AG10803 (cell line): ENCODE measurements around the gene CEP55.
"Not testable (repeated sequence)": the region's sequence is repeated elsewhere in the genome, so short reads cannot be mapped to it uniquely, and the experiment has no call there.

ENCODE experiments used
- DNase-seq: peaks from one replicate; pipeline ENCODE4 v3.0.0; 2010; ENCODE audit warnings: low read depth
- H3K4me3 ChIP-seq: 2 replicates; pipeline ENCODE4 v1.5.1; 2011; ENCODE audit warnings: mild to moderate bottlenecking, low read length, control low read depth
- CTCF ChIP-seq: conservative IDR thresholded peaks from 2 replicates; pipeline ENCODE4 v1.5.1; 2011; ENCODE audit warnings: mild to moderate bottlenecking, low read length, control low read depth, inconsistent platforms

The CEP55 gene

GRCh38 chr10:93512565-93512964 lies 16.2 kb downstream of the CEP55 start:
- peak; percentile 29 for DNase-seq
- no peak for TF ChIP-seq CTCF
- no peak overlapping the region for H3K4me3 ChIP-seq

DNA sequence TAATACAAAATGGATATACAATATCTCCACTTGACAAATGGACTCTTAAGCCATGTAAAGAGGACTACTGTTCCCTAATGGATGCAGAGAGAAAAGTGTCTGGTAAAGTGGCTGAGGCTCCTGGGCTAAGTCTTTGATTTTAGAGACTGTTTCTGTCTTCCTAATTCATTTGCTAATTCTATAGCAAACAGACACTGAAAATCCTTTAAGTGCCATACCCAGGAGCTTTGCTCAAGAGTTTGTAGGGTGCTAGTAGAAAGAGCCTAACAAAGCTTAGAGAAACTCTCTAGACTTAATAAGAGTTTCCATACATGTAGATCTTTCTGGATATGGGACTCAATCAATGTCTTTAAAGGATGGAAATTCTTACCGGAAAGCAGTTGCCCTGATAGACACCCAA lies 16.7 kb downstream of the CEP55 start:
- H3K4me3 ChIP-seq = no peak overlapping the region
- no peak for DNase-seq
- TF ChIP-seq CTCF = no peak

DNA sequence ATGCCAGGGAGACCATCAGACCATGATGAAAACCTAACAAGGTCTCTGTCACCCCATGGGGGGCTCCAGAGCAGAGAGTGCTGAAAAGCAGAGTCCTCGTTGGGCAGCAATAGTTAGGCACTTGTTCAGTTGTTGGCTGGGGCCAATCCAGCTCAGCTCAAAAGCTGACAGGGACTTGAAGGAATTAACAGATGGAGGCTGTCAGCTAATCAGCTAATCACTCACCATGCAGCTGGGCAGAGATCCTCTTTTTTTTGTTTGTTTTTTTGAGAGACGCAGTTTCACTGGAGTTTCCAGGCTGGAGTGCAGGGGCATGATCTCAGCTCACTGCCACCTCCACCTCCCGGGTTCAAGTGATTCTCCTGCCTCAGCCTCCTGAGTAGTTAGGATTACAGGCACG lies 18.1 kb downstream of the CEP55 start:
- TF ChIP-seq CTCF = no peak
- DNase-seq = no peak
- H3K4me3 ChIP-seq = no peak overlapping the region

- TF ChIP-seq CTCF = no peak
- no peak overlapping the region for H3K4me3 ChIP-seq
- DNase-seq = peak; percentile 29
Observed at GRCh38 chr10:93515071-93516005, 18.9 kb downstream of the CEP55 start.

DNA sequence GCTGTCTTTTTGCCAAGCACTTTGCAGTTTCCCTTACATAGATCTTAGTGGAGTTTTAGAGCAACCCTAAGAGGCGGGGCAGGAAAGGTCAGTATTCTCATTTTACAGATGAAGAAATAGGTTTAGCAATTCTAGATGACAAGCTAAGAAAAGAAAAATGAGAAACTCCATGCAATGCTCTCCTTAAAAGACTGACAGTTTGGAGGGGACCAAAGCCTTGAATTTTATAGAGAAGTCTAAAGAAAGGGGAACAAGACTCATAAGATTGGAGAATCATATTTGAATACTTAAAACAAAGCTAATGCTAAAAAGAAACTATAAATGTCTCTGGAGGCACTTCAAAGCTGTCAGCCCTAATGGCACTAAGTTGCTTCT lies 19.6 kb downstream of the CEP55 start:
- peak; percentile 6 for DNase-seq
- H3K4me3 ChIP-seq = no peak overlapping the region
- TF ChIP-seq CTCF = no peak

GRCh38 chr10:93518531-93518930 lies 22.1 kb downstream of the CEP55 start:
- no peak overlapping the region for H3K4me3 ChIP-seq
- no peak for TF ChIP-seq CTCF
- DNase-seq = no peak

GRCh38 chr10:93535293-93535692 lies 38.9 kb downstream of the CEP55 start:
- no peak for DNase-seq
- TF ChIP-seq CTCF = no peak

DNA sequence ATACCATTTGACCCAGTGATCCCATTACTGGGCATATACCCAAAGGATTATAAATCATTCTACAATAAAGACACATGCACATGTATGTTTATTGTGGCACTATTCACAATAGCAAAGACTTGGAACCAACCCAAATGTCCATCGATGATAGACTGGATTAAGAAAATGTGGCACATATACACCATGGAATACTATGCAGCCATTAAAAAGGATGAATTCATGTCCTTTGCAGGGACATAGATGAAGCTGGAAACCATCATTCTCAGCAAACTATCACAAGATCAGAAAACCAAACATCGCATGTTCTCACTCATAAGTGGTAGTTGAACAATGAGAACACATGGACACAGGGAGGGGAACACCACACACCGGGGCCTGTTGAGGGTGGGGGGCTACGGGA lies 44.5 kb downstream of the CEP55 start:
- not testable (repeated sequence) for DNase-seq, H3K4me3 ChIP-seq

More at GRCh38 chr10:93535293-93535692, 38.9 kb downstream of the CEP55 start:
- no peak overlapping the region for H3K4me3 ChIP-seq
